COLO668 (cell line): Measurements from ENCODE around the gene ARHGAP24.

Source experiments
- DNase-seq: peaks from one replicate; lab custom pipeline; 2025; ENCODE audit not compliant: unreplicated experiment; lab: John Stamatoyannopoulos, UW

Gene ARHGAP24

GRCh38 chr4:85733798-85734197 lies 258.8 kb downstream of the ARHGAP24 start:
- DNase-seq: no peak

DNA sequence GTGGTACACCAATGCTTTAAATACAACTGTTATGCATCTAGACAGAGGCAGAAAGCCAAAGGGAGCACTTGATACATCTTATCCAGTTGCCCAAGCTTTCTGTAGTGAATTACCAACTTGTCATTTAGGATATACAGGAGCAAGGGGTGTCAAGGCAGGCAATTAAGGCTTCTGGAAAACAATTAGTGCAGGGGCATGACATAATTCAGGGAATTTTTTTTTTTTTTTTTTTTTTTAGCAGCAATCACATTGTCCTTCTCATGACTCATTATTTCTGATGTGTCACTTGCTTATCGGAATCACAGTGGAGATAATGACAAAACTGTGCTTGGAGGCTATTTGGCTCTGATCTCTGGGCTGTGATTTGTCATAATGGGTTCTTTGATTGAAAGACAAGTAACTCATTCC lies 259.5 kb downstream of the ARHGAP24 start:
- DNase-seq: no peak

DNA sequence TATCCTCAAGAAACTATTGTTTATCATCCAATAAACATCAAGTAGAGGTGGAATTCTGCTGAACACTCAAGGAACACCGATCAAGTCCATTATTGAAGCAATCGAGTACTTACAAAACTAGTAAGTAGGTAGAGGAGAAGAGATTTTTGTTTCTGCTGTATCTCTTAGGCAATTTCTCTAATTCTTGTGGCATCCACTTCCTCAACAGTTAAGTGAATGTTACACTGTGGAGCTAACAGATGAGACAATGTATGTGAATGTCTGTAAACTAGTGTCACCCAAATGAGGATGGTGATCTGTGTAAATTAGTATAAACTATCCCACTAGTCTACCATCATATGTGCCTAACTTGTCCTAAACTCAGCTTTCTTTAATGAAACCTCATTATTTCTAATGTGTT lies 261.6 kb downstream of the ARHGAP24 start:
- DNase-seq: no peak

DNA sequence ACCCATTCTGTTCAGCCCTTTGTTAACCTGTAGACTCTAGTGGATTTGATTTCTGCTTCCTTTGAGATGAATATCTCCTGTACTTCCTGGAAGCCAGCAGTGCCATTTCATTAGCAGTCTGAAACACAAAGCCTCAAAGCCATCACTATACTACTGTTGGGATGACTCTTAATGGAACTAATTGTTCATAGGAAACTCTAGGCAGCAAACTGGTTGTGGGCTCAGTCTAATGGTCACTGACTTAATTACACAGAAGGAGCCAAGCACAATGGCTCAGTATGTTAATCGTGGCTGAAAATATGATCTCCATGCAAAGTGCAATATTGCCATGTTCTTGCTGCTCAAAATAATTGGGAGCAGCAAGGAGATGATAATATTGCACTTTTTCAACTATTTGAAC lies 262.3 kb downstream of the ARHGAP24 start:
- no peak for DNase-seq

DNA sequence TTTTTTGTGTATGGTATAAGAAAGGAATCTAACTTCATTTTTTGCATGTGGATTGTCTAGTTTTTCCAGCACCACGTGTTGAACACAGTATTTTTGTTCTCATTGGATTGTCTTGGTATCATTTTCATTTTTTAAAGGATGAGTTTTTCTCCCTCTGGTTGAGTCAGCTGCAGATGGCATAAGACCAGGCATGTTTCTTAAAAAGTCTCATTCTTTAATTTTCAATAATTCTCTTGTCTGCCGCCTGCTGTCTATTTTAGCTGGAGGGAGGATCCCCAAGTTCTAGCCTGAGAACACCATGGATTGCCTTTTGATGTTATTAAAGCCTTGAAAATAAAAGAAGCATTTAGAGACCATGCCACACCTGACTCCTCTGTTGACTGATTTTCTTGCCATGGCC lies 263.8 kb downstream of the ARHGAP24 start:
- no peak for DNase-seq

GRCh38 chr4:85740431-85740861 lies 265.5 kb downstream of the ARHGAP24 start:
- DNase-seq: no peak

- DNase-seq: no peak
Measured at GRCh38 chr4:85741381-85741780, 266.4 kb downstream of the ARHGAP24 start.

- no peak for DNase-seq
Measured at GRCh38 chr4:85741921-85742591, 267.1 kb downstream of the ARHGAP24 start.

GRCh38 chr4:85744950-85745349 lies 270.0 kb downstream of the ARHGAP24 start:
- DNase-seq: no peak

DNA sequence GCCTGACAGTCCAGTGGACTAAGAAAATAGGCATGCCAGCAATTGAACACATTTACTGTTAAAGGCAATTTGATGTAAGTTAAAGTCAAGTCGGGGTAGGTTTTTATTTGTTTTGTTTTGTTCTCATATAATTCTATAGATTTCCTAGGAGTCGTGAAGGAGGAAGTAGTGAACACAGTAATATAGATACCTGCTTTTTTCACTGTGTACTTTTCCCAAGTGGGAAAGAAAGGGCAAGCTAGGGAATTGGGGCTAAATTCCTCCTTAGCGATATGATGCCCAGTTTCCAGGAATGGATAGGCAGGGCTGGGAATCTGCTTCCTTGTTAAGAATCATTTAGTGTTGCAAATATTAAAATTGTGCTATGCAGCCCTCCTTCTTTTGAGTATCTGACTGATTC lies 271.0 kb downstream of the ARHGAP24 start:
- DNase-seq: no peak

DNA sequence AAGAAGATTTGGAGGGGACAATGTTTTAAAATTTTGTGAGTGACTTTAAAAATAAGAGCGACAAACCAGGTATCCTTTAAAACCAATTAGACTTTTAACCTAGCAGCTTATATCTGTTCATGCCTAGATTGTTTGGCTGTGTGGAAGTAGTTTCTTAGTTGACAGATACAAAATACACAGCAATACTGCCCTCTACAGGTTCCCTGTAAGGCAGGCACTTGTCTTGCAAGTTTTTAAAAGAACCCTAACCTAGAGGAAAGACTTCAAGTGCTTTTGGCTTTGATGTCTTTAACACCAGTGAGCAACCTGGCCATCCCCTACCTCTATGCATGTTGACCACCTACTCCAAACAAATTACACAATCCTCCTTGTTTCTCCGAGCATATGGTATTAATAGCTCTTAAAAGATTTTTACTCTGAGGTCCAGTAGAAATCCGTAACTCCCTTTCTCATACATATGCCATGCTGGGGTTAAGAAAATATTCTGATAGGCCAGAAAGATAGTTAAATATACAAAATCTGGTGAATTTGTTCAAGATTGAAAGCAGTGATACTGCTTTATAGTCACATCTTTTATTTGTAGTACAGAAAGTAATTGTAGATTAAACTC lies 273.0 kb downstream of the ARHGAP24 start:
- no peak for DNase-seq

- no peak for DNase-seq
Measured at GRCh38 chr4:85748654-85749053, 273.7 kb downstream of the ARHGAP24 start.

DNA sequence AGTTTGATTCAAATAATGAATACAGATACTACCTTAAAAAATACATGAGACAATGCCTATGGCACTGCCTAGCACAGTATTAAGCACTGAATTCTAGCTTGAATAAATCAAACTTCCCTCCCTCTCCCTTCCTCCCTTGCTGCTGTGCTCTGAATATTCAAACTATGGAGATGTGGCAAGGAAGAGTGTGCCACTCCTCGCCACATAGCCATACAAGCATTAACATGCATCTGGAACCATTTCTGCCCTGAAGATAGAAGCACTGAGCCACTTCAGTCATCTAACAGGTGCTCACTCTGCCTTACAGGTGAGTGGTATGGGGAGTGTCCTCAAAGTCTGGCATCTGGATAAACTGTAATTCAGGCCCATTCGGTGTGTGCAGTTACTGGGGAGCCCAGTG lies 276.9 kb downstream of the ARHGAP24 start:
- DNase-seq: no peak

- DNase-seq: no peak
Measured at GRCh38 chr4:85755285-85755684, 280.3 kb downstream of the ARHGAP24 start.

- DNase-seq: no peak
Measured at GRCh38 chr4:85756938-85757337, 282.0 kb downstream of the ARHGAP24 start.

- DNase-seq: no peak
Measured at GRCh38 chr4:85759388-85759787, 284.4 kb downstream of the ARHGAP24 start.

DNA sequence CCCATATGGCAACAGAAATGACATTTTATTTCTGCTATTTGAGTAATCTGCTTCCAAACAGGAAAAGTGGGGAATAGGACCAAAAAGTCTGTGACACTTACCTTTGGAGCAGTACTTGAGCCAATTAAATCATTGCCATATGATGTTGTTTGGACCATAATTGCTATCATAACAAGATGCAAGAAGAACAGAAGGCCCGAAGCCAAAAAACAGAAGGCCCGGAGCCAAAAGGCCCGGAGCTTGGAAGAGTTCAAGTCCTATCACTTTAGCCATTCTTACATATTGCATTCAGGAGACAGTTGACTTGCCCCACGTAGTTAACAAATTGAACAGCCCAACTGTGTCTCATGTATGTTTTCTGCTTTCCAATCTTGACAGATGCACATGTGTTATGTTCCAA lies 285.6 kb downstream of the ARHGAP24 start:
- no peak for DNase-seq

DNA sequence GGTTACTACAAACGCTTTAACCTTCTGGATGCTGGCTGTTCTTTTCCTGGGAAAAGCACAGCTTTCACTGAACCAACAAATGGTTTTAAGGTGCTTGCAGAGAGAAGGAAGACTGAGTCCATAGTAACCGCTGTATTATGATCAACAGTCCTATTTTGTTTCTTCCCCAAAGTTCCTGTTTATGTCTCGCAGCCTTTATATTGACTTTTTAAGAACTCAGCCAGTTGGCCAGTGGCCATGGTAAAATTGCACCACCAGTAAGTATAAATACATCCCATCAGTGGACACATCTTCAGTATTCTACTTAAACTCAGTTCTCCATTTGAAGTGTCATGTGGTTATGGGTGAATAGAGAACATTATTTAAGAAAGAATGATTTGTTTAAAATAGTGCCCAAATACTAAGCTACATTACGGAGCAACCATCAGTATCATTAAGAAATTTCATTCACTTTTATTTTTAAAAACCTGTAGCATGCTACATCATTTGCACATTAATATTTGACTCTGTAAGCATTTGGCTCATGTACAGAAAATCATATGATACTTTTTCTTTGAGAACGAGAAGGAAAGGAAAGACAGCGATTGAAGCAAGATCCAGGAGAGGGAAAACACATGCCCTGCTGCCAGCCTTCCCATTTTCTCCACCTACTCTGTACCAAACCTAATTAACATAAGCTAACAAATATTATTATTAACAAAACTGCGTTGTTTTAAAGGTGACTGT lies 287.0 kb downstream of the ARHGAP24 start:
- no peak for DNase-seq

GRCh38 chr4:85762529-85762871 lies 287.6 kb downstream of the ARHGAP24 start:
- no peak for DNase-seq

DNA sequence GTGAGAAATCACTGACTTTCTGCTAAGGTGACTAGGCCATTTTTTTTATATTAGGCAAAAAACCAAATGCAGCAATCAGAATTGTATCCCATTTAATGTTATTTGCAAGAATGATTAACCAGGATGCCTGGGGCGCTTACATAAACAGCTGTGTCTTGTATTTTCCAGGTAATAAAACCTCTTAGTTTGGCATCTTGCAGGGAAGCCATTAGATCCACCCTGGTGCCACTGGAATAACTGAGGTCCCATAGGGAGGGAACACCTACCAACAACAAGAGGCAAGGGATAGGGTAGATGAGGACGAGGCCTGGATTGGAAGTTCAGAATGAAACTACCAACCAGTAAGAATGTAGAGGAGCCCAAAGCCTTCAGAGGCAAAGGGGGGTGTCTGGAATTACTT lies 288.3 kb downstream of the ARHGAP24 start:
- no peak for DNase-seq

DNA sequence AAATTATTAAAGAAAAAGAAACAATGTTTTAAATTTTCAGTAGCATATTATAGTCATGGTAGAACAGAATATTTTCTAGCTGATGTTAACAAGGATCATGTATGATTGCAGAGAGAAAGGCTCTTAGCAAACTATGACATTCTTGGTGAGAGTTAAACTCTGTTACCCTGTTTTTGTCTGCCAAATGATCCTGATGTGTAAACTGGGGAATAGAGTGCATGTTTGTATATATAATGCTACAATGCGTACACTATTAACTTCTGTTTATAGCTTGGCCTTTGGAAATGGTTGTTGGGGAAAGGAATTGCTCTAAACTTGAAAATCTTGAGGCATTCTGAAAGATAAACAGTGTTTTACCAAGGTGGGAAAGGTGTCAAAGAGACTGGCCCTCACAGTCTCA lies 292.7 kb downstream of the ARHGAP24 start:
- no peak for DNase-seq

GRCh38 chr4:85769009-85769408 lies 294.1 kb downstream of the ARHGAP24 start:
- DNase-seq: no peak
